Neuronal stem cell (in vitro differentiated cells): ENCODE measurements around the gene ALKBH7.

ENCODE experiments used
- DNase-seq: peaks from one replicate; pipeline ENCODE4 v3.0.0-alpha.2; 2013; ENCODE audit warnings: low spot score
- H2AFZ ChIP-seq: one replicate; pipeline ENCODE4 v1.6.1; 2013; ENCODE audit warnings: mild to moderate bottlenecking, low read length, inconsistent platforms
- H2AK5ac ChIP-seq: 2 replicates; pipeline ENCODE4 v1.6.1; 2013; ENCODE audit warnings: low read depth, mild to moderate bottlenecking, inconsistent platforms, low read length, moderate library complexity, mixed read lengths
- H2BK120ac ChIP-seq: 2 replicates; pipeline ENCODE4 v1.6.1; 2013; ENCODE audit warnings: low read depth, mild to moderate bottlenecking, inconsistent platforms, low read length, moderate library complexity, mixed read lengths
- H2BK12ac ChIP-seq: one replicate; pipeline ENCODE4 v1.6.1; 2013; ENCODE audit warnings: low read length, inconsistent platforms
- H2BK15ac ChIP-seq: 2 replicates; pipeline ENCODE4 v1.6.1; 2013; ENCODE audit warnings: mild to moderate bottlenecking, low read length, inconsistent platforms, mixed read lengths
- H2BK5ac ChIP-seq: one replicate; pipeline ENCODE4 v1.6.1; 2013; ENCODE audit warnings: inconsistent platforms, mild to moderate bottlenecking, low read length, moderate library complexity
- H3K14ac ChIP-seq: one replicate; pipeline ENCODE4 v1.6.1; 2013; ENCODE audit warnings: low read length, inconsistent platforms
- H3K18ac ChIP-seq: 2 replicates; pipeline ENCODE4 v1.6.1; 2013; ENCODE audit warnings: low read length, inconsistent platforms
- H3K23ac ChIP-seq: 2 replicates; pipeline ENCODE4 v1.6.1; 2013; ENCODE audit warnings: low read depth, mild to moderate bottlenecking, mixed read lengths, low read length, inconsistent platforms; ENCODE audit not compliant: poor library complexity
- H3K27ac ChIP-seq: replicated peaks from 3 replicates; pipeline ENCODE4 v1.5.1; 2013; ENCODE audit warnings: low read length, inconsistent platforms
- H3K27me3 ChIP-seq, 3 experiments: 2 replicates each; pipeline ENCODE4 v1.6.1; 2013; ENCODE audit warnings: low read length in 3 of 3, mild to moderate bottlenecking in 2 of 3, inconsistent platforms in 1 of 3, low read depth in 1 of 3, mixed read lengths in 1 of 3, moderate library complexity in 1 of 3; ENCODE audit not compliant: control insufficient read depth in 3 of 3, insufficient read depth in 3 of 3
- H3K36me3 ChIP-seq, 2 donors: replicated peaks in 1 of 2; 2 replicates each; pipeline ENCODE4 v1.6.1; 2013; ENCODE audit warnings: low read length in 2 of 2; ENCODE audit not compliant: control insufficient read depth in 2 of 2, insufficient read depth in 2 of 2
- H3K4ac ChIP-seq: 2 replicates; pipeline ENCODE4 v1.6.1; 2013; ENCODE audit warnings: inconsistent platforms, mild to moderate bottlenecking, low read length, moderate library complexity
- H3K4me1 ChIP-seq, 2 donors: 1 replicate in 1 of 2; 2 replicates in 1 of 2; pipeline ENCODE4 v1.6.1; 2013; ENCODE audit warnings: low read length in 2 of 2, low read depth in 1 of 2; ENCODE audit not compliant: control insufficient read depth in 2 of 2, insufficient read depth in 1 of 2
- H3K4me2 ChIP-seq: one replicate; pipeline ENCODE4 v1.6.1; 2013; ENCODE audit warnings: mild to moderate bottlenecking, low read length, inconsistent platforms; ENCODE audit not compliant: insufficient read depth, poor library complexity, severe bottlenecking
- H3K4me3 ChIP-seq, 2 donors: 2 replicates each; pipeline ENCODE4 v1.5.1; 2013; ENCODE audit warnings: low read length in 2 of 2, mild to moderate bottlenecking in 2 of 2, inconsistent platforms in 1 of 2, moderate library complexity in 1 of 2
- H3K79me1 ChIP-seq: one replicate; pipeline ENCODE4 v1.6.1; 2013; ENCODE audit warnings: low read depth, mild to moderate bottlenecking, inconsistent platforms, low read length, moderate library complexity
- H3K9ac ChIP-seq: one replicate; pipeline ENCODE4 v1.6.1; 2013; ENCODE audit warnings: mild to moderate bottlenecking, low read depth, low read length, inconsistent platforms; ENCODE audit not compliant: poor library complexity
- H3K9me3 ChIP-seq, 2 donors: replicated peaks in 1 of 2; 2 replicates each; pipeline versions ENCODE3 to v1.6.1; 2013; ENCODE audit warnings: low read length in 2 of 2, mild to moderate bottlenecking in 2 of 2, inconsistent platforms in 1 of 2, low read depth in 1 of 2, mixed read lengths in 1 of 2, moderate library complexity in 1 of 2; ENCODE audit not compliant: control insufficient read depth in 2 of 2, insufficient read depth in 1 of 2
- H4K8ac ChIP-seq: one replicate; pipeline ENCODE4 v1.6.1; 2013; ENCODE audit warnings: low read depth, mild to moderate bottlenecking, inconsistent platforms, low read length, moderate library complexity
- H4K91ac ChIP-seq: one replicate; pipeline ENCODE4 v1.6.1; 2013; ENCODE audit warnings: low read length, low read depth, mild to moderate bottlenecking, inconsistent platforms; ENCODE audit not compliant: poor library complexity
- WGBS, 2 donors: extraction: QIAGEN DNeasy Blood & Tissue Kit; methylation state at CpG; one replicate each; pipeline ENCODE4 v1.1.7; 2013; ENCODE audit warnings: missing lambda C conversion rate in 2 of 2, mixed read lengths in 1 of 2; ENCODE audit not compliant: insufficient read length in 2 of 2, insufficient replicate concordance in 1 of 2; ENCODE audit errors: extremely low coverage in 2 of 2; 5-methylcytosine and 5-hydroxymethylcytosine counted together

ALKBH7 gene

GRCh38 chr19:6374711-6375410 is 2.3 kb downstream of the ALKBH7 start:
- no peak overlapping the region for H3K18ac ChIP-seq
- H2BK12ac ChIP-seq, result no peak overlapping the region
- H2BK120ac ChIP-seq, result no peak overlapping the region
- H3K79me1 ChIP-seq, result peaks cover 14% of the 10 kb centered on the region
- no peak overlapping the region for H4K91ac ChIP-seq
- no peak overlapping the region for H2BK15ac ChIP-seq
- H2AFZ ChIP-seq, result no peak overlapping the region
- no CpG with 5 or more reads among the region's 29 CpGs for WGBS, 2 donors
- H3K36me3 ChIP-seq, result peaks cover 15 to 25% of the 10 kb centered on the region in 2 donors
- H3K14ac ChIP-seq, result no peak overlapping the region
- DNase-seq, result no peak
- peak overlapping the region; percentile 81 for H2AK5ac ChIP-seq
- H3K27me3 ChIP-seq, result no peaks in the 10 kb centered on the region
- H3K4me2 ChIP-seq, result no peak overlapping the region
- H2BK5ac ChIP-seq, result no peak overlapping the region
- H3K4ac ChIP-seq, result no peak overlapping the region
- H4K8ac ChIP-seq, result no peak overlapping the region
- peaks cover 8 to 9% of the 10 kb centered on the region in 2 donors for H3K4me1 ChIP-seq
- H3K23ac ChIP-seq, result no peak overlapping the region
- no peak overlapping the region for H3K4me3 ChIP-seq
- H3K27ac ChIP-seq, result no peak overlapping the region
- no peak overlapping the region for H3K9ac ChIP-seq
- peaks cover 3% of the 10 kb centered on the region in 2 donors for H3K9me3 ChIP-seq

GRCh38 chr19:6375411-6376010 is 2.9 kb downstream of the ALKBH7 start, which contains the start of gene PSPN:
Gene PSPN, minus strand, starts transcription at chr19:6375933. Its CDS starts 84 bp downstream, at chr19:6375849.
- Histone ChIP-seq H4K8ac (peak within 1 kb of the TSS; percentile 65), H2AK5ac (peak within 1 kb of the TSS; percentile 81), H4K91ac (no peak within 1 kb of the TSS), H2BK5ac (no peak within 1 kb of the TSS), H2BK12ac (no peak within 1 kb of the TSS), H3K36me3 (peaks cover 21 to 32% of the 10 kb centered on the region in 2 donors), H3K4ac (no peak within 1 kb of the TSS), H3K4me1 (peaks cover 8 to 9% of the 10 kb centered on the region in 2 donors), H2BK120ac (no peak within 1 kb of the TSS), H3K79me1 (peaks cover 18% of the 10 kb centered on the region), H3K27ac (no peak within 1 kb of the TSS), H3K14ac (peak within 1 kb of the TSS; percentile 38), H2BK15ac (no peak within 1 kb of the TSS), H3K4me3 (no peak within 1 kb of the TSS), H3K9me3 (peaks cover 9 to 10% of the 10 kb centered on the region in 2 donors), H3K4me2 (no peak within 1 kb of the TSS), H3K9ac (no peak within 1 kb of the TSS), H3K23ac (peak within 1 kb of the TSS; percentile 55), H3K18ac (no peak within 1 kb of the TSS), H2AFZ (no peak within 1 kb of the TSS), H3K27me3 (no peaks in the 10 kb centered on the region)
- WGBS, 2 donors, result no CpG with 5 or more reads among the region's 25 CpGs
- no peak for DNase-seq

GRCh38 chr19:6376512-6377190 is 4.1 kb downstream of the ALKBH7 start:
- H3K4ac ChIP-seq, result no peak overlapping the region
- H2AFZ ChIP-seq, result no peak overlapping the region
- peaks cover 13 to 14% of the 10 kb centered on the region in 2 donors for H3K9me3 ChIP-seq
- H2AK5ac ChIP-seq, result peak overlapping the region; percentile 35
- peaks cover 33 to 43% of the 10 kb centered on the region in 2 donors for H3K36me3 ChIP-seq
- H3K23ac ChIP-seq, result peak overlapping the region; percentile 0
- no peak overlapping the region for H2BK15ac ChIP-seq
- no peak overlapping the region for H2BK12ac ChIP-seq
- no peak overlapping the region for H2BK120ac ChIP-seq
- H3K27ac ChIP-seq, result no peak overlapping the region
- H2BK5ac ChIP-seq, result no peak overlapping the region
- H4K91ac ChIP-seq, result no peak overlapping the region
- peaks cover 8 to 9% of the 10 kb centered on the region in 2 donors for H3K4me1 ChIP-seq
- H4K8ac ChIP-seq, result no peak overlapping the region
- H3K14ac ChIP-seq, result no peak overlapping the region
- H3K18ac ChIP-seq, result no peak overlapping the region
- H3K4me2 ChIP-seq, result no peak overlapping the region
- no peak overlapping the region for H3K4me3 ChIP-seq
- peaks cover 18% of the 10 kb centered on the region for H3K79me1 ChIP-seq
- H3K9ac ChIP-seq, result no peak overlapping the region
- no peak for DNase-seq
- H3K27me3 ChIP-seq, result no peaks in the 10 kb centered on the region
- no CpG with 5 or more reads among the region's 19 CpGs for WGBS, 2 donors

GRCh38 chr19:6378041-6378440 is 5.4 kb downstream of the ALKBH7 start:
- no peak overlapping the region for H2BK15ac ChIP-seq
- no peak overlapping the region for H3K4ac ChIP-seq
- H3K36me3 ChIP-seq, result peaks cover 42 to 54% of the 10 kb centered on the region in 2 donors
- WGBS, 2 donors, result no CpG with 5 or more reads among the region's 6 CpGs
- H3K4me1 ChIP-seq, result peaks cover 6 to 7% of the 10 kb centered on the region in 2 donors
- no peak overlapping the region for H3K14ac ChIP-seq
- H3K18ac ChIP-seq, result peak overlapping the region; percentile 64
- no peak for DNase-seq
- H3K27me3 ChIP-seq, result no peaks in the 10 kb centered on the region
- H2BK12ac ChIP-seq, result no peak overlapping the region
- H4K91ac ChIP-seq, result no peak overlapping the region
- no peak overlapping the region for H3K4me2 ChIP-seq
- no peak overlapping the region for H3K9ac ChIP-seq
- no peak overlapping the region for H2AFZ ChIP-seq
- no peak overlapping the region for H3K23ac ChIP-seq
- H2BK120ac ChIP-seq, result no peak overlapping the region
- H4K8ac ChIP-seq, result no peak overlapping the region
- peaks cover 13 to 14% of the 10 kb centered on the region in 2 donors for H3K9me3 ChIP-seq
- no peak overlapping the region for H2BK5ac ChIP-seq
- H2AK5ac ChIP-seq, result peak overlapping the region; percentile 28
- peaks cover 18% of the 10 kb centered on the region for H3K79me1 ChIP-seq
- peak overlapping the region; percentile 19 for H3K27ac ChIP-seq
- H3K4me3 ChIP-seq, result no peak overlapping the region
